NB4 (cell line): Measurements from ENCODE around the gene KCNAB1.

Experiments used
- CTCF ChIP-seq: IDR thresholded peaks from one replicate; pipeline ENCODE4 v1.5.1; 2012; ENCODE audit warnings: low read depth, low read length
- MAX ChIP-seq: IDR thresholded peaks from 2 replicates; pipeline ENCODE4 v1.6.1; 2011; ENCODE audit warnings: low read depth, low read length
- MYC ChIP-seq: IDR thresholded peaks from 2 replicates; pipeline ENCODE4 v1.6.1; 2011; ENCODE audit warnings: low read depth, low read length
- POLR2A ChIP-seq: IDR thresholded peaks from 2 replicates; pipeline ENCODE4 v1.6.1; 2011; ENCODE audit warnings: mild to moderate bottlenecking; ENCODE audit not compliant: insufficient read length; ENCODE audit errors: extremely low read depth

DNA sequence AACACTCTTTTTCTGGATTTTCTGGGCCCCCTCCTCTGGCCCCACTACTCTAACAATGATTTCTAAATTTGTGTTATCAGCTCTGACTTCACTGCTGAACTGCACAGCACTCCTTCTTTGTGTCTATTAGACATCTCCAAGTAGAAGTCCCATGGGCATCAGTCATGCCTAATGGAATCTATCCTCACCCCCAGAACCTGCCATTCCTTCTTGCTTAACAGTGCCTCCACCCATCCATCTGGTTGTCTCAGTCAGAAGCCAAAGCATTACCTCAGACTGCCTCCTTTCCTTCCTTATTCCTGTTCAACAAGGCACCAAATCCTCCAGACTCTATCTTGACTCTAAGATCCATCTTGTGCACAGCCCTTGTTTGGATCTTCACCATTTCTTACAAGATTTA, 398.3 kb downstream of the KCNAB1 start:
- TF ChIP-seq POLR2A (no peak), CTCF (no peak), MAX (no peak), MYC (no peak)
